Left ventricle myocardium inferior (tissue), 1 donor: ENCODE data around the gene PIK3CA. TPM values are rescaled to one million over a fixed set of nuclear protein-coding genes. Genes with fewer than 3 reads are reported as not detected.

Experiments used
- DNase-seq: peaks from one replicate; pipeline ENCODE4 v3.0.0-alpha.2; 2020
- H3K27ac ChIP-seq: fragments of 200-600 bp; replicated peaks from 2 replicates; pipeline ENCODE4 v1.8.0; 2021
- H3K27me3 ChIP-seq: fragments of 200-600 bp; 2 replicates; pipeline ENCODE4 v1.8.0; 2021; ENCODE audit warnings: low read depth
- H3K36me3 ChIP-seq: fragments of 200-600 bp; 2 replicates; pipeline ENCODE4 v1.8.0; 2021
- H3K4me1 ChIP-seq: fragments of 200-600 bp; 2 replicates; pipeline ENCODE4 v1.8.0; 2021
- H3K4me3 ChIP-seq: fragments of 200-600 bp; 2 replicates; pipeline ENCODE4 v1.8.0; 2021; ENCODE audit warnings: mild to moderate bottlenecking, moderate library complexity
- H3K9me3 ChIP-seq: fragments of 200-600 bp; replicated peaks from 2 replicates; pipeline ENCODE4 v1.8.0; 2021
- intact Hi-C: fragments of 100-400 bp; cut with micrococcal nuclease; formaldehyde crosslinking; loops from one replicate; pipeline ENCODE4 v1.11.0; 2022
- total RNA-seq: library from RNA; stranded (reverse); fragmentation: NEBNext Ultra II Directional; extraction: Animal tissue kit (Norgen Biotek cat#: 25700); gene quantifications from one replicate; pipeline ENCODE4 v1.2.1, GENCODE V29; 2021
- TF ChIP-seq, protein P1 (sequence below): fragments of 200-600 bp; IDR thresholded peaks from 2 replicates; pipeline ENCODE4 v1.8.0; 2021; ENCODE audit warnings: antibody characterized with exemption, mild to moderate bottlenecking, borderline replicate concordance
- donor health status: DM: no; HTN: yes; CAD: no; lungs with severe emphysema.

Gene PIK3CA
- total RNA-seq, 1 donor from 2014 or later = 19.6 TPM

DNA sequence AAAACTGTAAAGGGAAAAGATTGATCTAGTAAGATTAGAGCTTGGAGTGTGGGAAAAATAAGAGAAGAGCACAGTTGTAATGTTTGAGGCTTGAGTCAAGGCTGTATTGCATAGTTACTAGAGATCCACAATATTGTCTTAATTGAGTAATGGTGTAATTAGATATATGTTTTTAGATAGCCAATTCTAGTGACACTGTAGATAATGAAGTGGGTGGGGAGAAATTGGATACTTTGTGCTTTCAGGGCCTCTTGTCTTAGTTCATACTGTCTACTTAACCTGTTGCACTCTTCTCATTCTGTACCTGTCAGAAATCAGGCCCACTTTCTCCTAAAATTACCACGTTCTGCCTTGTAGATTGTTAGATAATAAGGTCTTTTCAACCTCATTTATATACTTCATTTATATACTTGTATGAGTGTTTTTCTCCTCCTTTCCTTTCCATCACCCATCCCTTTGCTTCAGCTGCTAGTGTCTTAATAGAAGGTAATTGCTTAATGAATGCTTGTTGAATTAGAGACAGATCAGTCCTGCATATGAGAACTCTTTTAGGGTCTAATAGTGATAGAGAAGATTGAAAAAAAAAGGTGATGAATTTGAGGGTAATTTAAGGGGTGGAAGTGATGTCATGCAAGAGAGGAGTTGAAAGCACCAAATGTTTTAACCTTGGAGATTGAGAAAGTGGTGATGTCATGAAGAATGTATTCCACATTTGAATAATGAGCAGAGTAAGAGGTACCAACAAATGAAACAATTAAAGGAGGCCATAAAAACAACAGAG, 32.0 kb downstream of the PIK3CA start:
- Histone ChIP-seq H3K27ac (peak overlapping the region; percentile 79), H3K4me1 (peaks cover 84% of the 10 kb centered on the region)
- intact Hi-C loops = no loop called here

DNA sequence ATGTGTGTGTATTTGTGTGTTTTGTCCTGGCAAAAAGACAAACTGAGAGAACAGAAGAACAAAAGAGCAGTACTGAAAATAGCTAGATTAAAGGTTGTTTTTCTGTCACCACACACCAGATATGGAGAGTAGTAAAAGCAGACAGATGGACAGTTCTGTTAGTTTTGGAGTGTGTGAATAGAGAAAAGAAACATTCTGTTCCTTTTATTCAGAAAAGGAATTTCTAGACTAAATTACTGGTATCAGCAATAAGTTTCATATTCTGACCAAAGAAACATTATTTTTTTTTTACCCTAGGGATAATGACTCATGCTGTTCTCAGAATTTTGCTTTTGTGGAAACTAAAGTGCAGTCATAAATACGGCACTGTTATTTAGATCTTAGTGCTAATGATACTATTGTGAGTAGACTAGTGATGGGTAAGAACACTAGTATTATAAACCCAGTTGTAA, 32.9 kb downstream of the PIK3CA start:
- Histone ChIP-seq H3K27me3 (no peaks in the 10 kb centered on the region), H3K4me3 (no peak overlapping the region), H3K36me3 (no peaks in the 10 kb centered on the region), H3K27ac (peak overlapping the region; percentile 79), H3K9me3 (no peaks in the 10 kb centered on the region), H3K4me1 (peaks cover 84% of the 10 kb centered on the region)
- TF ChIP-seq, protein P1, sequence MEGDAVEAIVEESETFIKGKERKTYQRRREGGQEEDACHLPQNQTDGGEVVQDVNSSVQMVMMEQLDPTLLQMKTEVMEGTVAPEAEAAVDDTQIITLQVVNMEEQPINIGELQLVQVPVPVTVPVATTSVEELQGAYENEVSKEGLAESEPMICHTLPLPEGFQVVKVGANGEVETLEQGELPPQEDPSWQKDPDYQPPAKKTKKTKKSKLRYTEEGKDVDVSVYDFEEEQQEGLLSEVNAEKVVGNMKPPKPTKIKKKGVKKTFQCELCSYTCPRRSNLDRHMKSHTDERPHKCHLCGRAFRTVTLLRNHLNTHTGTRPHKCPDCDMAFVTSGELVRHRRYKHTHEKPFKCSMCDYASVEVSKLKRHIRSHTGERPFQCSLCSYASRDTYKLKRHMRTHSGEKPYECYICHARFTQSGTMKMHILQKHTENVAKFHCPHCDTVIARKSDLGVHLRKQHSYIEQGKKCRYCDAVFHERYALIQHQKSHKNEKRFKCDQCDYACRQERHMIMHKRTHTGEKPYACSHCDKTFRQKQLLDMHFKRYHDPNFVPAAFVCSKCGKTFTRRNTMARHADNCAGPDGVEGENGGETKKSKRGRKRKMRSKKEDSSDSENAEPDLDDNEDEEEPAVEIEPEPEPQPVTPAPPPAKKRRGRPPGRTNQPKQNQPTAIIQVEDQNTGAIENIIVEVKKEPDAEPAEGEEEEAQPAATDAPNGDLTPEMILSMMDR = no peak
- intact Hi-C loops = no loop called here
- DNase-seq = no peak

More for the DNA sequence above, 32.0 kb downstream of the PIK3CA start:
- Histone ChIP-seq H3K4me3 (no peak overlapping the region), H3K36me3 (no peaks in the 10 kb centered on the region), H3K9me3 (no peaks in the 10 kb centered on the region), H3K27me3 (no peaks in the 10 kb centered on the region)
- TF ChIP-seq, protein P1 = no peak
- DNase-seq = no peak

DNA sequence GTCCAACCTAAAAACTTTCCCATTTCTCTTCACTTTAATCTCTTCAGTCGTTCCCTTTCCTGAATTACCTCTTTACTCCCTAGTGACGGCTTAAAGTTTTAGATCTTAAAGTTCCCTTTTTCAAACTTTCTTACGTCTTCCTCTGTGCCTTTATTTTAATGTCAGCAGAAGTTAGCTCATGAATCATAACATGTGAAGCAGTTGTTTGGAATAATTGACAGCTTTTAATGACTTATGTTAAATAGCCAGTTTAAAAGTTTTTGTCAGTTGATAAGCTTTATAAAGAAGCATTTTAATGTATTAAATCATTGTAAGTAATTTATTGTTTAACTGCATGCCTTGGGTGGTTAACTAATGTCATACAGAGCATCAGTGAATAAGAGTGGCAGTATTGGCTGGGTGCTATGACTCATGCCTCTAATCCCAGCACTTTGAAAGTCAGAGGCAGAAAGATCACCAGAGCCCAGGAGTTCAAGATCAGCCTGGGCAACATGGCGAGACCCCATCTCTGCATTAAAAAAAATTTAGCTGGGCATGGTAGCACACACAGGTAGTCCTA, 33.9 kb downstream of the PIK3CA start:
- H3K36me3 ChIP-seq = no peaks in the 10 kb centered on the region
- H3K27me3 ChIP-seq = no peaks in the 10 kb centered on the region
- H3K4me3 ChIP-seq = no peak overlapping the region
- TF ChIP-seq, protein P1 = no peak
- intact Hi-C loops = no loop called here
- no peak for DNase-seq
- H3K4me1 ChIP-seq = peaks cover 89% of the 10 kb centered on the region
- no peaks in the 10 kb centered on the region for H3K9me3 ChIP-seq
- H3K27ac ChIP-seq = peak overlapping the region; percentile 79

DNA sequence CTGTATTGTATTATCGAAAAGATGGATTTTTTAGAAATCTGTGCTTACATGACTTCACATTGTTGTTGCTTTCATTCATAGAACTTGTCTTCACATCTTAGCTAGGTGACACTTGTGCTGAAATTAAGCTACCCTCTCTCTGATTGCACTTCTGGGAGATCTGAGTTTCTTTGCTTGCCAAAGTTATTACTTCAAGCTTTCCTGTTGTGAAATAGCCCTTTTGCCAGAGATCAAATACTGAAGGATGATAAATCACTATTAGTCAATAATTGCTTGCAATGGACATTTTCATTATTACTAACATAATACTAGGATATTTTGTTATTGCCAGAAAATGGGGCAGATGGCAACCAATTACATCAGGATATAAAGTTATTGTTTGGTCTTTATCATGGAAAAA, 34.7 kb downstream of the PIK3CA start:
- Histone ChIP-seq H3K27me3 (no peaks in the 10 kb centered on the region), H3K27ac (peak overlapping the region; percentile 79), H3K4me3 (no peak overlapping the region), H3K9me3 (no peaks in the 10 kb centered on the region), H3K36me3 (no peaks in the 10 kb centered on the region), H3K4me1 (peaks cover 89% of the 10 kb centered on the region)
- intact Hi-C loops = no loop called here
- TF ChIP-seq, protein P1 = no peak
- no peak for DNase-seq

DNA sequence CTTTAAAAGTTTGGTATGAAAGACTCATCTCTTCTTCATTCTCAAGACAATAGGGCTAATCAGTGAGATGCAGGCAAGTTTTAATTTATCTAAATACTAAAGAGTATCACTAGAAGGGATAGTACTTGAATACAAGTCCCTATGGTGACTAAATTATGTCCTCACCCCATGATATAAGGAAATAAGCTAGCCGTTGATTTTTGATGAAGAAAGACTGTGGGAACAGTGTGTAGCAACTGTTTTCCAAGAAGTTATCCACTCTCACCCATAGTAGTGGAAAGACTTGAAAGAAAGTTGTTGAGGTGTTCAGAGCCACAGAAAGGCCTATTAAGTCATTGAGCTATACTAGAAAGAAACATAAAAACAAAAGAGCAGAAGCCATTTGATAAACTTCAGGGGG, 36.7 kb downstream of the PIK3CA start:
- H3K27me3 ChIP-seq = no peaks in the 10 kb centered on the region
- intact Hi-C loops = no loop called here
- peak overlapping the region; percentile 1 for H3K27ac ChIP-seq
- DNase-seq = no peak
- TF ChIP-seq, protein P1 = no peak
- no peaks in the 10 kb centered on the region for H3K9me3 ChIP-seq
- H3K4me3 ChIP-seq = no peak overlapping the region
- peaks cover 83% of the 10 kb centered on the region for H3K4me1 ChIP-seq
- H3K36me3 ChIP-seq = no peaks in the 10 kb centered on the region
